ENCODE results near the gene PPP3CA.

- TF ChIP-seq, protein P1, sequence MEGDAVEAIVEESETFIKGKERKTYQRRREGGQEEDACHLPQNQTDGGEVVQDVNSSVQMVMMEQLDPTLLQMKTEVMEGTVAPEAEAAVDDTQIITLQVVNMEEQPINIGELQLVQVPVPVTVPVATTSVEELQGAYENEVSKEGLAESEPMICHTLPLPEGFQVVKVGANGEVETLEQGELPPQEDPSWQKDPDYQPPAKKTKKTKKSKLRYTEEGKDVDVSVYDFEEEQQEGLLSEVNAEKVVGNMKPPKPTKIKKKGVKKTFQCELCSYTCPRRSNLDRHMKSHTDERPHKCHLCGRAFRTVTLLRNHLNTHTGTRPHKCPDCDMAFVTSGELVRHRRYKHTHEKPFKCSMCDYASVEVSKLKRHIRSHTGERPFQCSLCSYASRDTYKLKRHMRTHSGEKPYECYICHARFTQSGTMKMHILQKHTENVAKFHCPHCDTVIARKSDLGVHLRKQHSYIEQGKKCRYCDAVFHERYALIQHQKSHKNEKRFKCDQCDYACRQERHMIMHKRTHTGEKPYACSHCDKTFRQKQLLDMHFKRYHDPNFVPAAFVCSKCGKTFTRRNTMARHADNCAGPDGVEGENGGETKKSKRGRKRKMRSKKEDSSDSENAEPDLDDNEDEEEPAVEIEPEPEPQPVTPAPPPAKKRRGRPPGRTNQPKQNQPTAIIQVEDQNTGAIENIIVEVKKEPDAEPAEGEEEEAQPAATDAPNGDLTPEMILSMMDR (IDR thresholded peaks at IDR 0.05) = no peak
- TF ChIP-seq POLR2A (IDR thresholded peaks at IDR 0.05) = no peak
Observed at GRCh38 chr4:101294597-101294996, 52.7 kb downstream of the PPP3CA start.
